ENCODE results near the gene OCA2.

Gene OCA2

DNA sequence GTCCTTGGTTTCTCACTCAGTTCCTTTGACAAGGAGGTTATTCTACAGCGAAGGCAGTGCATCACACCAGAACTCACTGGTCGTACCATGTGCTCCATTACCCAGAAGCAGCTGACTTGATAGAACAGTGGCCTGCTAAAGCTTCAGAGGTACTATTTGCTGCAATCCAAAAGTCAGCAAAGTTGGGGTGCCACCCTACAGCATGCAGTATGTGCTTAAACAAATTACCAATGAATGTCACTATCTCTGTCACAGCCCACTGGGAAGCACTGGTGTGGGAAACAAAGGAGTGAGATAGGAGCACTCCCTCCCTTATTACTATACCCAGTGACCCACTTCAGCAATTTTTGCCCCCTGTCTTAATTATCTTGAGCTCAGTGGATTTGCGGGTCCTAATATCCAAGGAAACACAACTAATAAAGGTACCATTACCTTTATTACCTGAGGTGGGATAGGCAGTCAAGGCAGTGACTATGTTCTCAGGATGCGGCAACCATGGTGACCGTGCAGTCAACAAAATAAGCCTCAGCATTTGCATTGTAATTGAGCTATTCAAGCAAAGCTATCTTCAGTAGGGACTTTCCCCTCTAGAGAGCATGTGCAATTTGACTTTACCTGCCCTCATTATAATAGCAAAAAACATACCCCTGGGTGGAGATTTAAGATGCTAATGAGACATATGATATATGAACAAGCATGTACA, 199.4 kb downstream of the OCA2 start:
- peak; percentile 76 for ATAC-seq (ENCODE audit: low read depth)
- no peaks in the 10 kb centered on the region for H3K36me3 Mint-ChIP-seq
- DNase-seq (ENCODE audit: low spot score in 2 of 2): no peak
- peaks cover 3% of the 10 kb centered on the region for H3K9me3 Mint-ChIP-seq
- no peaks in the 10 kb centered on the region for H3K27me3 Mint-ChIP-seq
- H3K4me1 Mint-ChIP-seq: no peaks in the 10 kb centered on the region
- H3K27ac Mint-ChIP-seq: no peak overlapping the region
- no peak overlapping the region for H3K4me3 Mint-ChIP-seq

DNA sequence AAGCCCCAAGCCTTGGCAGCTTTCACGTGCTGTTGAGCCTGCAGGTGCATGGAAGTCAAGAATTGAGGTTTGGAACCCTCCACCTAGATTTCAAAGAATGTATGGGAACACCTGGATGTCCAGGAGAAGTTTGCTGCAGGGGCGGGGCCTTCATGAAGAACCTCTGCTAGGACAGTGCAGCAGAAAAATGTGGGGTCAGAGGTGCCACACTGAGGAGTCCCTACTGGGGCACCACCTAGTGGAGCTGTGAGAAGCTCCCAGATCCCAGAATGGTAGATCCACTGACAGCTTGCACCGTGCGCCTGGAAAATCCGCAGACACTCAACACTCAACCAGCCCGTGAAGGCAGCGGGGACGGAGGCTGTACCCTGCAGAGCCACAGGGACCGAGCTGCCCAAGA, 201.6 kb downstream of the OCA2 start:
- H3K4me1 Mint-ChIP-seq: no peaks in the 10 kb centered on the region
- no peaks in the 10 kb centered on the region for H3K27me3 Mint-ChIP-seq
- DNase-seq (ENCODE audit: low spot score in 2 of 2) (no peak), ATAC-seq (ENCODE audit: low read depth) (no peak)
- peaks cover 2% of the 10 kb centered on the region for H3K36me3 Mint-ChIP-seq
- H3K27ac Mint-ChIP-seq: no peak overlapping the region
- peaks cover 14% of the 10 kb centered on the region for H3K9me3 Mint-ChIP-seq
- no peak overlapping the region for H3K4me3 Mint-ChIP-seq

DNA sequence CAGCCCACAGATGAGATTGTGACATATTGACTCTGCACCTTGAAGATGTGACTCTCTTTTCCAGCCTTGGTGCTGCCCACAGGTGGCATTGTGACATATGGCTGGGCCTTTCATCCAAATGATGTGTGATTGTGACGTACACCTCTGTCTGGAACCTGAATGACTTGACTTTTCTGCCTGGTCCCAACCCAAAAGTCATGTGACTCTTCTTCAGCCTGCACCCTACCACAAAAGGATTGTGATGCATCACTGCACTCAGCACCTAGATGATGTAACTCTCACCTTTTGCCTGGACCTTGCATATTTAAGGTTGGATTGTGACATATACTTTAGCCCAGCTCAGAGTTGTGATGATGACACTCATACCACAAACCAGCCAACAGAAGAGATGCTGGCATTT, 204.5 kb downstream of the OCA2 start:
- ATAC-seq (ENCODE audit: low read depth) (no peak), DNase-seq (ENCODE audit: low spot score in 2 of 2) (no peak)
- Mint-ChIP-seq H3K4me1 (no peaks in the 10 kb centered on the region), H3K9me3 (peaks cover 23% of the 10 kb centered on the region), H3K27ac (no peak overlapping the region), H3K27me3 (no peaks in the 10 kb centered on the region), H3K36me3 (peaks cover 2% of the 10 kb centered on the region), H3K4me3 (no peak overlapping the region)

DNA sequence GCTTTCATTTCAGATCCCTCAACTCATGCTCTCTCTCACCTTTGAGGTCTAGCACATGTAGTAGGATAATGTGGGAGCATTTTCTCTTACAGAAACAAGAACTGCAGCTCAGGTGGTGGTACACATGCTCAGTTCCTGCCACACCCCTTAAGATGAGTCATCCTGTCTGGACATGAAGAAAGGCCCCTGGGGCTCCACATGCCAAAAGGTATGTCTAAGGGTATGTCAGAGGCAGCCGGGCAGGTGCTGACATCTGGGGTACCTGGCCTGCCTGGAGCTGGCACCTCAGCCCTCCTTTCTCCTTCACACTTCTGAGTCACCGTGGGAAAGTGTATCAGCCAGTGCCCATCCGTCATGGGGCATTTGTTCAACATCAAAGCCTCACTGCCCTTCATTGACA, 209.9 kb downstream of the OCA2 start:
- no peak overlapping the region for H3K27ac Mint-ChIP-seq
- DNase-seq (ENCODE audit: low spot score in 2 of 2) (no peak), ATAC-seq (ENCODE audit: low read depth) (no peak)
- H3K9me3 Mint-ChIP-seq: peaks cover 23% of the 10 kb centered on the region
- no peak overlapping the region for H3K4me3 Mint-ChIP-seq
- peaks cover 1% of the 10 kb centered on the region for H3K27me3 Mint-ChIP-seq
- H3K4me1 Mint-ChIP-seq: no peaks in the 10 kb centered on the region
- H3K36me3 Mint-ChIP-seq: peaks cover 5% of the 10 kb centered on the region

DNA sequence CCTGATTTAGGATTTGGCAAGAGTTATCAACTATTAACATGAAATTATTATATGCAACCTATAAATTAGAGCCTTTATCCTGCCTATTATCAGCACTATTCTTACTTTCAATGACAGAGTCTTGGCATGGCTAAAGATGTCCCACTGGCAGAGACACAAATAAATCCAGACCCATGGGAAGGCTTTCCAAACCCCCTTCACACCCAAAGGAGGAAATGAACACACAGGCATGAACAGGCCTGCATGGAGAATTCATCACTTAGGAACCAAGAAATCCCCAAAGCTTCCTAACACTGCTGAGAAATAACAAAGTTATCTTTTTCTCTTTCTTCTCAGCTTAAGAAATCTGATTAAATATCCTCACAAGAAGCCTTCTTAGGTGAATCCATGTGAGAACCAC, 213.9 kb downstream of the OCA2 start:
- no peak overlapping the region for H3K4me3 Mint-ChIP-seq
- peaks cover 2% of the 10 kb centered on the region for H3K36me3 Mint-ChIP-seq
- no peaks in the 10 kb centered on the region for H3K4me1 Mint-ChIP-seq
- DNase-seq (ENCODE audit: low spot score in 2 of 2): no peak
- H3K9me3 Mint-ChIP-seq: peaks cover 10% of the 10 kb centered on the region
- peaks cover 1% of the 10 kb centered on the region for H3K27me3 Mint-ChIP-seq
- no peak for ATAC-seq (ENCODE audit: low read depth)
- no peak overlapping the region for H3K27ac Mint-ChIP-seq

DNA sequence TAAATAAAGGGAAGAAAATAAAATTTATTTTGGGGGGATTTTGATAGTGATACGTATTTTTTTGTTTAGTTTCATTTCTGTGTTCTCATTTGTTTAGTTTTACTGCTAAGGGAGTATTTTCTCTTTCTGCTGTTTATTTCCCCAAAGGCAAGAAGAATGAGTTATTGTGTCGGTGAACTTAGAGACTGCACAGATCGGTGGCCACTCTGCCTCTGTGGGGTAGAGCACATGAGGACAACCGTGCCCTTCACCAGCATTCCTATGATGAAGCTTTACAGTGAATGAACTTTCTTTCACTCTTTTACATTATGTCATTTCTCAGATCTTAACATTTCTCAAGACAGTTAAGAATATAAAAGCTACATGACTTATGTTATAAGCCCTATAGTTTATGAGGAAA, 214.4 kb downstream of the OCA2 start:
- H3K4me3 Mint-ChIP-seq: no peak overlapping the region
- H3K9me3 Mint-ChIP-seq: peaks cover 10% of the 10 kb centered on the region
- H3K27me3 Mint-ChIP-seq: peaks cover 1% of the 10 kb centered on the region
- H3K36me3 Mint-ChIP-seq: peaks cover 2% of the 10 kb centered on the region
- no peaks in the 10 kb centered on the region for H3K4me1 Mint-ChIP-seq
- DNase-seq (ENCODE audit: low spot score in 2 of 2) (no peak), ATAC-seq (ENCODE audit: low read depth) (no peak)
- H3K27ac Mint-ChIP-seq: no peak overlapping the region

DNA sequence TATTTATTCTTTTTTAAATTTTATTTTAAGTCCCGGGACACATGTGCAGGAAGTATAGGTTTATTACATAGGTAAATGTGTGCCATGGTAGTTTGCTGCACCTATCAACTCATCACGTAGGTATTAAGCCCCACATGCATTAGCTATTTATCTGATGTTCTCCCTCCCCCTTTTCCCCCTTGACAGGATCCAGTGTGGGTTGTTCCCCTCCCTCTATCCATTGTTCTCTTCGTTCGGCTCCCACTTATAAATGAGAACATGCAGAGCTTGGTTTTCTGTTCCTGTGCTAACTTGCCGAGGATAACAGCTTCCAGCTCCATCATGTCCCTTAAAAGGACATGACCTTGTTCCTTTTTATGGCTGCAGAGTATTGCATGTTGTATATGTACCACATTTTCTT, 220.3 kb downstream of the OCA2 start:
- Mint-ChIP-seq H3K36me3 (no peaks in the 10 kb centered on the region), H3K4me3 (no peak overlapping the region), H3K4me1 (no peaks in the 10 kb centered on the region), H3K27me3 (no peaks in the 10 kb centered on the region), H3K9me3 (peaks cover 5% of the 10 kb centered on the region), H3K27ac (no peak overlapping the region)
- ATAC-seq (ENCODE audit: low read depth) (no peak), DNase-seq (ENCODE audit: low spot score in 2 of 2) (no peak)

DNA sequence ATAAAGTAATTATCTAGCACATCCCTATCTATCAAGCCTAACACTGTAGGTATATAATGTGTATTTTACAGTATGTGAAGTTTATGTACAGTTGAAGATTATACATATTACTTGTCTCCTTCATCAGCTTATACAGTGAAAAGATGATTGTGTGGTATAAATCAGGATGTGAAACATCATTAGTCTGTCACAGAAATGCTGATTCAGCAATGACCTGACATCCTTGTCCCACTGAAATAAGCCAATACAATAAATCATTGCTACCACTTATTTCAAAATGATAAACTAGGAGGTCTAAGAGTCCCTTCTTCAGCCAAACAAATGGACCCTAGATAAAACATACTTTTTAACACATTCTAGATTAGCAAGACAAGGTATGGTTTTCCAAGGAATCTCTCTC, 225.3 kb downstream of the OCA2 start:
- Mint-ChIP-seq H3K27ac (no peak overlapping the region), H3K4me1 (no peaks in the 10 kb centered on the region), H3K9me3 (peaks cover 3% of the 10 kb centered on the region), H3K4me3 (no peak overlapping the region), H3K36me3 (no peaks in the 10 kb centered on the region), H3K27me3 (no peaks in the 10 kb centered on the region)
- DNase-seq (ENCODE audit: low spot score in 2 of 2) (no peak), ATAC-seq (ENCODE audit: low read depth) (no peak)

DNA sequence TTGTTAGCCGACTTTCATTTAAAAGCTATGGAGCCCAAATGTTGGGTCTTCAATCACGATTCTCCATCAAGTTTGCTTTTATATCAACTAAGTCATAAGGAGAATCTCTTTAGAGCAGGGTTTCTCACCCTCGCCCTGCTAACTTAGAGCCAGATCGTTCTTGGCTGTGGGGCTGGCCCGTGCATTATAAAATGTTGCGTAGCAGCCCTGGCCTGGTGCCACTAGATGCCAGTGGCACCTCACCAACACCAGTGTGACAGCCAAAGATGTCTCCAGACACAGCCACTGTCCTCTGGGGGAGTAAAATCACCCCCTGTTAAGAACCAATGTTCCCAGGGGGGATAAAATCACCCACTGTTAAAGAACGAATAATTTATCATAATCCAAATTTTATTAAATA, 226.1 kb downstream of the OCA2 start:
- H3K27me3 Mint-ChIP-seq: no peaks in the 10 kb centered on the region
- H3K27ac Mint-ChIP-seq: no peak overlapping the region
- no peaks in the 10 kb centered on the region for H3K4me1 Mint-ChIP-seq
- H3K9me3 Mint-ChIP-seq: peaks cover 3% of the 10 kb centered on the region
- no peak overlapping the region for H3K4me3 Mint-ChIP-seq
- H3K36me3 Mint-ChIP-seq: no peaks in the 10 kb centered on the region
- DNase-seq (ENCODE audit: low spot score in 2 of 2) (no peak), ATAC-seq (ENCODE audit: low read depth) (no peak)

DNA sequence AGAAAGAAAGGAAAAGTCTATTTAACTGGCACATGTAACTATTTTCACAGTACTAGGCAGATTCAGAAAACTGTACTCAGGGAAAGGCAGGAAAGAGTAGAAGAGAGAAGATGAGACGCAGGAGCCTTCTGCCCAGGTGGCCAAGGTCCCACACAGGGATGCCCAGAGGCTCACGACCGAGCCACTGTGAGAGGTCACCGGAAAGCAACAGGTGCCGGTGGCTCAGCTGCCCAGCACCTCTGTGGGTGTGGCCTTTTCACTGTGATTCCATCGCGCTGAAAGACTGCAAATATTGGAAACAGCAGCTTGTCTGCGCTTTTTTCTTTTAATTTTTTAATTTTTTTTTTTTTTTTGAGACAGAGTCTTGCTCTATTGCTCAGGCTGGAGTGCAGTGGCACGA, 226.8 kb downstream of the OCA2 start:
- Mint-ChIP-seq H3K4me3 (no peak overlapping the region), H3K27ac (no peak overlapping the region), H3K4me1 (no peaks in the 10 kb centered on the region), H3K9me3 (peaks cover 3% of the 10 kb centered on the region), H3K36me3 (no peaks in the 10 kb centered on the region), H3K27me3 (no peaks in the 10 kb centered on the region)
- no peak for DNase-seq (ENCODE audit: low spot score in 2 of 2)
- ATAC-seq (ENCODE audit: low read depth): no peak

DNA sequence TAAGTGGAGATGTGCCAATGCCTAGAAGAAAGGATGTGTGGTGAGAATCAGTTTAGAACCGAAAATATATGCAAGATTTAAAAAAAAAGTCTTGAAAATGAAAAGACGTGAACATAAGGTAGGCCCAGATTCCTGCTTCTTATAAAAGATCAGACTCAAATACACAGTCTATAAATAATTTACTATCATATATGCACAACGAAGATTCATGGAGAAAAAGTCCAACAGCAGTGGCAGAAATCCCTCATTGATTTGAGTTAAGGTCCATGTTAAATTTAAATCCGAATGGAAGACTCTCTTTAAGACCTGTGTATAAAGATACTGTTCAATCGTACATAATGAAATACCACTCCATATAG, 227.2 kb downstream of the OCA2 start:
- Mint-ChIP-seq H3K4me1 (no peaks in the 10 kb centered on the region), H3K4me3 (no peak overlapping the region), H3K36me3 (no peaks in the 10 kb centered on the region), H3K9me3 (peaks cover 3% of the 10 kb centered on the region), H3K27me3 (no peaks in the 10 kb centered on the region), H3K27ac (no peak overlapping the region)
- ATAC-seq (ENCODE audit: low read depth): no peak
- DNase-seq (ENCODE audit: low spot score in 2 of 2): no peak

DNA sequence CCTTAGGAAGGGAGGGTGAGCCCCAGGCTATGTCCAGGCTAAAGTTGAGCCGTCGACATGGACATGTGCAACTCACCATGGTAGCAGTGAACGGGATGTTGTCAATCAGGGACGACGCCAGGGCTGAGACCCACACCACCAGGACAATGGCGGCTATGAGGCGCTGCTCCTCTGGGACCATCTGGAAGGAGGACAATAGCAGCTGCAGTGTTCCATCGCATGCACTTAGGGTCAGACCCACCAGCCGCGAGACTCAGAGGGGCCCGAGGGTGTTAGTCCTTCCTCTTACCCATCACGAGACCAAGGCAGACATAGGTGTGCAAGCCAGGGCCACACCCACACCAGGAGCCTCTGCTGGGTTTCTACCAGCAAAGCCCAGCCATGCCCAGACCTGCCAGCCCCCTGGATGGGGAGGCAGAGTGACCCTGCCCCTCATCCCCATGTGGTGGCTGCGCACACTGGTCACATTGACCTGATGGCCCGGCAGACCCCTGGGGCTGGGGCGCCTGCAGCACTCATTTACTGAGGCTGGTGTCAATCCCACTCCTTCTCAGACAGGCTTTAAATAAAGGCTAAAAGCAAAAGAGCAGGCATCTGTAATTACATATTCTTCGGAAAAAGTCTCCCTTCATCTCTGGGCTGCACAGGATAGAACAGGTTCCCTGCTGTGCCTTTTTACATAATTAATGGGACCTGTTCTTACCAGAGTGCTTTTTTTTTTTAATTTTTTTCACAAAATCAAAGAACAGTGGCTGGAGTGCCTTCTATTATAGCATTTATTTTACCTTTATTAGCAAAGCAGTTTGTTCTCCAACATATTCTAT, 227.8 kb downstream of the OCA2 start:
- DNase-seq (ENCODE audit: low spot score in 2 of 2): no peak
- peaks cover 3% of the 10 kb centered on the region for H3K9me3 Mint-ChIP-seq
- H3K36me3 Mint-ChIP-seq: no peaks in the 10 kb centered on the region
- H3K4me3 Mint-ChIP-seq: no peak overlapping the region
- no peaks in the 10 kb centered on the region for H3K27me3 Mint-ChIP-seq
- no peak overlapping the region for H3K27ac Mint-ChIP-seq
- ATAC-seq (ENCODE audit: low read depth): no peak
- no peaks in the 10 kb centered on the region for H3K4me1 Mint-ChIP-seq

DNA sequence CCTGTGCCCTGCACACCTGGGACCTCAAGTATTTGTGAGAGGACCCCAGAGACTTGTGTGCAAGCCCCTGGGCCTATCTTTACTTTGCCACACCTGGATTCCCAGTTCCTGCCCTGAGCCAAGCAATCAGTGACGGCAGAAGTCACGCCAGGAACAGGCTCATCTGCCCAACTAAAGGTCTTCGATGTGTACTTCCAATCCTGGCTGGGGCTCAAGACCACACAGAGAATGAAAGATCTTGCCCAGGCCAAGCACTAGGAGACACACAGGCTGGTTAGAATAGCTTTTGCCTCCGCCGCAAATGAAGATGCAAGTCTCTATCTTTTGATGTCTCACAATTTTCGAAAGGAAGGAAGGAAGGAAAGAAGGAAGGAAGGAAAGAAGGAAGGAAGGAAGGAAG, 228.8 kb downstream of the OCA2 start:
- ATAC-seq (ENCODE audit: low read depth) (no peak), DNase-seq (ENCODE audit: low spot score in 2 of 2) (no peak)
- no peak overlapping the region for H3K4me3 Mint-ChIP-seq

DNA sequence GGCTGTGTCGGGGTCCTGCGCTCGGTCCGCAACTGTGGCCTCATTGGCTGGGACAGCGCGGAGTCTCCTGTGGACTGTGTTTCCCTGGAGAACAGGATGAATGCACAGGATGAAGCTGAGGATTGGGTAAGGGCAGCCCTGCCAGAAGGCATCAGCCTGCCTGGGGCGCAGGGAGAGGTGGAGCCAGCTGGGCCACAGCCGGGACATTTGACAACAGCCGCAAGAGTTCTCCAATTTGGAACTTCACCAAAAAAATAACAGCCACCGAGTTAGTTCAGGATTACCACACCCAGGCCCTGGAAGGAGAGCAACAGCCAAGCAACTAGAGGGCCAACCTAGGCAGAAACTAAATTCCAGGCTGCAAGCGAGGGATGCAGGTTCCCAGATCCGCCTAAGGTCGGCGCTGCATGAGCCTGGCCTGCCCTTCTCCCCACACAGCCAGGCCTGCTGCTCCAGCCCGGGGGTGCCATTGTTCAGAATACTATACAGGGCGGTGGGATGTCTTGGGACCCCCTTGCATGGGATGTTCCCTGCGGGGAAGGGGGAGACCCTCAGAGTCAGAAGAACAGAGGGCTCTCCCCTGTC, 229.3 kb downstream of the OCA2 start:
- peaks cover 3% of the 10 kb centered on the region for H3K9me3 Mint-ChIP-seq
- H3K36me3 Mint-ChIP-seq: no peaks in the 10 kb centered on the region
- ATAC-seq (ENCODE audit: low read depth) (no peak), DNase-seq (ENCODE audit: low spot score in 2 of 2) (no peak)
- no peak overlapping the region for H3K27ac Mint-ChIP-seq
- no peak overlapping the region for H3K4me3 Mint-ChIP-seq
- no peaks in the 10 kb centered on the region for H3K4me1 Mint-ChIP-seq
- no peaks in the 10 kb centered on the region for H3K27me3 Mint-ChIP-seq

More for the DNA sequence above, 228.8 kb downstream of the OCA2 start:
- H3K36me3 Mint-ChIP-seq: no peaks in the 10 kb centered on the region
- no peaks in the 10 kb centered on the region for H3K4me1 Mint-ChIP-seq
- H3K27ac Mint-ChIP-seq: no peak overlapping the region
- H3K27me3 Mint-ChIP-seq: no peaks in the 10 kb centered on the region
- H3K9me3 Mint-ChIP-seq: peaks cover 3% of the 10 kb centered on the region

Data from memory B cell (primary cell).